ENCODE measurements around the gene DYNC1I1. TPM values are rescaled to one million over a fixed set of nuclear protein-coding genes. Genes with fewer than 3 reads are reported as not detected.

Gene DYNC1I1
- polyA plus RNA-seq, 1 of the 3 experiments (the other 2 are of a cell fraction): 0.05 TPM

DNA sequence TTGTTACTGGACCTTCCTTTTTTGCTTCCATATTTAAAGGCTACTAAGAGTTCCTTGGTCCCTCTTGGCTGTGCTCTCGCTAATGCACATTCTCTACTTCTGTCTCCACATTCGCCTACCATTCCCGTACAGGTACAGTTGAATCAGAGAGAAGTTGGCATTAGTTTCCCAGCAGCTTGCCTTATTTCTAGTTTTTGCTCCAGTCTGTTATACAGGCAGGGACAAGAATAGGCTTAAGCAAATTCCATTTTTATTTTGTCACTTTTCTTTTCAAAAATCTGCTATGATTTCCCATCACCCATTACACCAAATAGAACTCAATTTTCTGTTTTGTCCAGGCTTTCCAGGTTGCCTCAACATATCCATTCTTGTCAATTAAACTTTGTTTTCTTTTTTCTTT is 29.9 kb downstream of the DYNC1I1 start:
- H3K79me2 ChIP-seq (ENCODE audit: insufficient read depth): no peaks in the 10 kb centered on the region
- DNase-seq: no peak
- H3K36me3 ChIP-seq (replicated peaks in 1 of 2; ENCODE audit: control insufficient read depth in 1 of 2, insufficient read depth in 2 of 2, low read length in 1 of 2): no peaks in the 10 kb centered on the region
- H3K4me3 ChIP-seq (ENCODE audit: low read depth in 2 of 2, low read length in 1 of 2): no peak overlapping the region
- H3K4me2 ChIP-seq: no peak overlapping the region
- no peaks in the 10 kb centered on the region for H3K9me2 ChIP-seq
- H3K9ac ChIP-seq: no peak overlapping the region
- 0 out of 2 replicates have a peak, but pooled peaks cover 6% of the 10 kb centered on the region for H3K27me3 ChIP-seq (ENCODE audit: insufficient read depth)
- WGBS (ENCODE audit: low lambda C conversion rate): 54% methylated on average over 3 of the region's 3 CpGs
- H3K4me1 ChIP-seq (ENCODE audit: control insufficient read depth in 1 of 2, insufficient read depth in 2 of 2, low read depth in 1 of 2, low read length in 1 of 2): no peaks in the 10 kb centered on the region
- TF ChIP-seq MXI1 (IDR thresholded peaks at IDR 0.05; ENCODE audit: low read depth, low read length): no peak
- no peaks in the 10 kb centered on the region for H3F3A ChIP-seq (replicated peaks; ENCODE audit: insufficient read depth)
- H3K9me3 ChIP-seq: no peaks in the 10 kb centered on the region
- ChIA-PET POLR2A (no interaction called here), CTCF (interaction anchor here (1.5 kb wide), 1 partner anchor 67 kb away, joined by 3 read pairs; no protein-coding TSS in a partner anchor)
- H4K20me1 ChIP-seq (ENCODE audit: insufficient read depth): no peaks in the 10 kb centered on the region
- no peak overlapping the region for H2AFZ ChIP-seq (ENCODE audit: low read depth)
- no peak overlapping the region for H3K27ac ChIP-seq (ENCODE audit: low read depth in 2 of 2, low read length in 1 of 2)

GRCh38 chr7:95804052-95804451 is 31.7 kb downstream of the DYNC1I1 start:
- Histone ChIP-seq H3K27ac (ENCODE audit: low read depth in 2 of 2, low read length in 1 of 2) (no peak overlapping the region), H3K4me2 (no peak overlapping the region), H4K20me1 (ENCODE audit: insufficient read depth) (no peaks in the 10 kb centered on the region), H3K27me3 (ENCODE audit: insufficient read depth) (0 out of 2 replicates have a peak, but pooled peaks cover 6% of the 10 kb centered on the region), H3K9me2 (no peaks in the 10 kb centered on the region), H3F3A (replicated peaks; ENCODE audit: insufficient read depth) (no peaks in the 10 kb centered on the region), H3K9ac (no peak overlapping the region), H3K4me3 (ENCODE audit: low read depth in 2 of 2, low read length in 1 of 2) (no peak overlapping the region), H3K4me1 (ENCODE audit: control insufficient read depth in 1 of 2, insufficient read depth in 2 of 2, low read depth in 1 of 2, low read length in 1 of 2) (no peaks in the 10 kb centered on the region; a peak in 1 of 4 replicates), H3K79me2 (ENCODE audit: insufficient read depth) (no peaks in the 10 kb centered on the region), H3K9me3 (no peaks in the 10 kb centered on the region), H3K36me3 (replicated peaks in 1 of 2; ENCODE audit: control insufficient read depth in 1 of 2, insufficient read depth in 2 of 2, low read length in 1 of 2) (no peaks in the 10 kb centered on the region), H2AFZ (ENCODE audit: low read depth) (no peak overlapping the region)
- TF ChIP-seq SIN3A (IDR thresholded peaks at IDR 0.05; ENCODE audit: borderline replicate concordance, low read depth, low read length) (no peak), CHD2 (IDR thresholded peaks at IDR 0.05; ENCODE audit: low read length, partially characterized antibody) (no peak), CTCF (IDR thresholded peaks at IDR 0.05) (no peak), FOSL2 (IDR thresholded peaks at IDR 0.05; ENCODE audit: borderline replicate concordance, low read depth) (no peak), FOXJ3 (CRISPR knock-in tag; IDR thresholded peaks at IDR 0.05) (no peak), TEAD4 (IDR thresholded peaks at IDR 0.05; ENCODE audit: borderline replicate concordance, insufficient read depth) (no peak), RCOR1 (IDR thresholded peaks at IDR 0.05; ENCODE audit: low read length) (no peak), SMC3 (IDR thresholded peaks at IDR 0.05; ENCODE audit: low read depth, low read length) (no peak), MXI1 (IDR thresholded peaks at IDR 0.05; ENCODE audit: low read depth, low read length) (no peak), PBX3 (IDR thresholded peaks at IDR 0.05) (no peak), GABPA (IDR thresholded peaks at IDR 0.05; ENCODE audit: low read depth) (no peak), NFIC (IDR thresholded peaks at IDR 0.05; ENCODE audit: borderline replicate concordance) (no peak), MEF2A (IDR thresholded peaks at IDR 0.05; ENCODE audit: borderline replicate concordance, low read depth) (no peak), RFX5 (IDR thresholded peaks at IDR 0.05; ENCODE audit: low read length) (no peak)
- no peak for DNase-seq
- ChIA-PET POLR2A (no interaction called here), CTCF (interaction anchor here (1.5 kb wide), 1 partner anchor 10 kb away, joined by 5 read pairs; no protein-coding TSS in a partner anchor)
- 51% methylated on average over 4 of the region's 4 CpGs for whole genome bisulfite sequencing (ENCODE audit: low lambda C conversion rate)
